Endothelial cell of umbilical vein (primary cell): ENCODE measurements around the gene RAB36.

Experiments
- CTCF ChIP-seq, 2 donors: IDR thresholded peaks; 1 replicate in 1 of 2; 2 replicates in 1 of 2; pipeline ENCODE4 v1.5.1; 2011; ENCODE audit warnings: low read length in 2 of 2, mild to moderate bottlenecking in 2 of 2, moderate library complexity in 2 of 2, control low read depth in 1 of 2, inconsistent platforms in 1 of 2, low read depth in 1 of 2; ENCODE audit not compliant: insufficient read depth in 1 of 2; ENCODE audit errors: extremely low read depth in 1 of 2
- MAX ChIP-seq: IDR thresholded peaks from 2 replicates; pipeline ENCODE4 v1.6.1; 2011; ENCODE audit not compliant: insufficient read depth, insufficient read length
- POLR2A ChIP-seq: IDR thresholded peaks from 2 replicates; pipeline ENCODE4 v1.6.1; 2012; ENCODE audit warnings: low read depth, mild to moderate bottlenecking, control low read depth, low read length
- POLR2AphosphoS5 ChIP-seq: IDR thresholded peaks from 2 replicates; pipeline ENCODE4 v1.6.1; 2012; ENCODE audit warnings: low read depth, mild to moderate bottlenecking, control low read depth, low read length, moderate library complexity; ENCODE audit not compliant: insufficient read depth

- TF ChIP-seq POLR2AphosphoS5 (no peak), CTCF (IDR thresholded peaks at IDR 0.05; ENCODE audit: extremely low read depth in 1 of 2, insufficient read depth in 1 of 2, low read depth in 1 of 2, low read length in 2 of 2) (no peak), POLR2A (no peak), MAX (no peak)
These were observed 13.3 kb upstream of the RAB36 start for GRCh38 chr22:23131931-23132330.
